Transverse colon (tissue), 4 donors: Measurements from ENCODE around the gene SYNE1.

Experiments used
- CTCF ChIP-seq, 5 experiments: fragments of 200-600 bp in 3 of 5; fragments of 450-650 bp in 2 of 5; sonication (generic) in 3 of 5; IDR thresholded peaks; 1 replicate in 2 of 5; 2 replicates in 3 of 5; pipeline ENCODE4 v1.5.1; 2016 to 2017; ENCODE audit warnings: antibody characterized with exemption in 5 of 5, inconsistent platforms in 3 of 5, mild to moderate bottlenecking in 2 of 5, moderate library complexity in 1 of 5
- POLR2A ChIP-seq: fragments of 450-650 bp; IDR thresholded peaks from one replicate; pipeline ENCODE4 v1.6.1; 2016; ENCODE audit warnings: antibody characterized with exemption, mild to moderate bottlenecking, moderate library complexity
- POLR2AphosphoS5 ChIP-seq, 3 donors: sonication (generic); formaldehyde crosslinking; IDR thresholded peaks; one replicate each; pipeline ENCODE4 v1.6.1; 2016; ENCODE audit warnings: antibody characterized with exemption in 3 of 3

GRCh38 chr6:152164957-152165356, 472.2 kb downstream of the SYNE1 start:
- TF ChIP-seq CTCF (IDR thresholded peaks at IDR 0.05) = no peak
- no peak for TF ChIP-seq POLR2AphosphoS5 (IDR thresholded peaks at IDR 0.05)
- no peak for TF ChIP-seq POLR2A
